HG03103 (cell line): ENCODE measurements around the gene AEBP1.

ENCODE experiments used
- ATAC-seq: cut with Tn5 transposase; IDR thresholded peaks from one replicate; pipeline ENCODE4 v1.9.1; 2021; ENCODE audit warnings: low read depth; ENCODE audit not compliant: unreplicated experiment

AEBP1 gene

DNA sequence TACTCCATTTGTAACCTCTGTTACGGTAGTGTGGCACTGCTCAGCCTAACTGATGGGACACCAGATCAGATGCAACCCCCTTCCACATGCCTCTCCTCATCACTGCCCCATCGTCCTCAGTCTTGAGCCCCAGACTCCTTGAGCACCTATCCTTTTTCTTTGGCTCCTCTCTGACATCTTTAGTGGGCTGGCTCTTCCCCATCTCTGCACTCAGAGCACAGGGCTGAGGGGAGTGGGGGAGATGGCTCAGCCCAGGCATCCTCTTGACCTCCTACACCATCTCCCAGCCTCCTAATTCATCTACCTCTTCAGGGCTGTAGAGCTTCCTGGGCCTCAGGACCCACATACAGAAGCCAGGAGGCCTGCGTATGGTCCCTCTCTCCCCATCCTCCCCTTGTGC is 20.3 kb upstream of the AEBP1 start:
- no peak for ATAC-seq

GRCh38 chr7:44084701-44085100 is 19.4 kb upstream of the AEBP1 start:
- no peak for ATAC-seq

- no peak for ATAC-seq
Measured at GRCh38 chr7:44085546-44085945, 18.6 kb upstream of the AEBP1 start.

DNA sequence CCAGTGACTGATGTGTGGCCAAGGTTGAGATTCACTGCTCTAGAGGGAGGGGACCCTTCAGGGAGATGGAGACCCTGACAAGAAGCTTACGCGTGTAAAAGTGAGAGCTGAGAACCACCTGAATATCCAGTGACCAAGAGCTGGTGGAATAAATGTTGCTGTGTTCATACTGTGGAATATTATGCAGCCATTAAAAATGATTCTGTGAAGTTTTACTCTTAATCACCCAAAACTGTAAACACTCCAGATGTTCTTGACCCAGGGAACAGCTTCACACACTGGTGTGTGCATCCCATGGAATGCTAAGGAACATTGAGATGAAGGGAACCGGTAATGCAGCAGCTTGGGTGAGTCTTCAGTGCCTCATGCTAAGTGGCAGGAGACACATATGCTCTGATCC is 17.5 kb upstream of the AEBP1 start:
- ATAC-seq: no peak

GRCh38 chr7:44087911-44088838 is 16.0 kb upstream of the AEBP1 start:
- ATAC-seq: no peak

GRCh38 chr7:44093102-44093641 is 11.0 kb upstream of the AEBP1 start:
- no peak for ATAC-seq

DNA sequence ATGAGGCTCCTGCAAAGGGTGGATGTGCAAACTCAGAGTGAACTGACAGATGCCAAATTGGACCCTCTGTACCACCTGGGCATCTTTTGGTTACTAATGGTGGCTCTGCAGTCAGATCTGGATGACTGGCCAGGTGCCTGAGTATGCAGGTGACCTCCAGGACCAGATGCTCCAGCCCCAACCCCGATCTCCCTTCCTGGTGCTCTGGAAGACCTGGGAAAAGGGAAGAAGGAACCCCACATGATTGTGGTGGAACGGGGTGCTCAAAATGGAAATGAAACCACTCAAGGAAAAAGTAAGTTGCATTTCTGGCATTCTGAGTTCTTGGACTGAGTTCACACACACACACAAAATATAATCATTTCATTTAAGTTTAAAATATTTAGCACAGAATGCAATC is 9.8 kb upstream of the AEBP1 start:
- ATAC-seq: no peak

DNA sequence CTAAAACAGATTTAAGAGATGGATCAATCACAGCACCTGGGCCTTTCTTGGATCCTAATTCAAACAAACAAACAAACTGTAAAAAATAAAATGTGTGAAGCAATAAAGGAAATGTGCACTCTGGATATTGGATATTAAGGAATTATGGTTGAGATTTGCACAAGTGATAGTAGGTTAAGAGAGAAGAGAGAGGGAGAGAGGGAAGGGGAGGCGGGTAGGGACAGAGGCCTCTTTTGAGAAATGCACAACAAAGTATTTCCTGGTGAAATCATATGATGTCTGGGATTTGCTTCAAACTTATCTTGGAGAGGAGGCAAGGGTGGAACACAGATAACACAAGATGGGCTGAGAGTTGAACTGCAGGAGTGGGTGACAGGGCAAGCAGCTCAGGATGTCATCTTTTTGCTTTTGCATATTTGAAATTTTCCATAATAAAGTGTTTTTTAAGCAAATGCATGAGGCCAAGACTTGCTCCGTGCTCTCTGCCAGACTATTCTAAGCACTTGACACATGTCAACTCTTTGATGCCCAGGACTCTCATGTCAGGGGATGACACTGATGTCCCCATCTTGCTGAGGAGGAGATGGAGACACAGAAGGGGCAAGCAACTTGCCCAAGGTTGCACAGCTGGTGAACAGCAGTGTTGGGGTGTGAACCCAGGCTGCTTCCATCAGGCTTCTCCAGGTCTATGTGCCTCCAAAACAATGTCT is 9.1 kb upstream of the AEBP1 start:
- no peak for ATAC-seq

GRCh38 chr7:44095781-44096180 is 8.4 kb upstream of the AEBP1 start:
- ATAC-seq: no peak

DNA sequence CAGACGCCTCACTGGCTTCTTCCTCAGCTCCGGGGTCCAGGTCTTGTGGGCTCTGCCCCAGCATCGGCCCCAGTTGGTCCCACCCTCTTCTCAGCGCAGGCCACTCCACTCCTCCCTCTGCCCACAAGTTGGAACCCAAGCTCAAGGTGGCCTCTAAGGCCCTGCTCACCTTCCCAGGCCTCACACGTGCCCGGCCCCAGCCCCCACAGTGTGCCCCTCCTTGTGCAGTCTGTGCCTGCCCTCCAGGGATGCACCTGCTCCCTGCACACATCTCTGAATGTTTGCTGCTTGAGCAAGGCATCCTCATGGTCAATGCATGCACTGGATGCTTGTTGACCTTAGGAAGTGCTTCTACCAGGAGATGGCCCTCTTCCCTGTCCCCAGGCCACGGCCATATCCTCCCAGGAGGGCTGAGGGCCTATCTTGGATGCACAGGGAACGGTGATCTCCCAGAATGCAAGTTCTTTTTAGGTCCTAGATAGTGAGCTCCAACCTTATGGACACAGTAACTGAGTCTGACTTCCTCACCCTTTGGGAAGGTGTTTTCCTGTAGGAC is 7.7 kb upstream of the AEBP1 start:
- ATAC-seq: no peak

DNA sequence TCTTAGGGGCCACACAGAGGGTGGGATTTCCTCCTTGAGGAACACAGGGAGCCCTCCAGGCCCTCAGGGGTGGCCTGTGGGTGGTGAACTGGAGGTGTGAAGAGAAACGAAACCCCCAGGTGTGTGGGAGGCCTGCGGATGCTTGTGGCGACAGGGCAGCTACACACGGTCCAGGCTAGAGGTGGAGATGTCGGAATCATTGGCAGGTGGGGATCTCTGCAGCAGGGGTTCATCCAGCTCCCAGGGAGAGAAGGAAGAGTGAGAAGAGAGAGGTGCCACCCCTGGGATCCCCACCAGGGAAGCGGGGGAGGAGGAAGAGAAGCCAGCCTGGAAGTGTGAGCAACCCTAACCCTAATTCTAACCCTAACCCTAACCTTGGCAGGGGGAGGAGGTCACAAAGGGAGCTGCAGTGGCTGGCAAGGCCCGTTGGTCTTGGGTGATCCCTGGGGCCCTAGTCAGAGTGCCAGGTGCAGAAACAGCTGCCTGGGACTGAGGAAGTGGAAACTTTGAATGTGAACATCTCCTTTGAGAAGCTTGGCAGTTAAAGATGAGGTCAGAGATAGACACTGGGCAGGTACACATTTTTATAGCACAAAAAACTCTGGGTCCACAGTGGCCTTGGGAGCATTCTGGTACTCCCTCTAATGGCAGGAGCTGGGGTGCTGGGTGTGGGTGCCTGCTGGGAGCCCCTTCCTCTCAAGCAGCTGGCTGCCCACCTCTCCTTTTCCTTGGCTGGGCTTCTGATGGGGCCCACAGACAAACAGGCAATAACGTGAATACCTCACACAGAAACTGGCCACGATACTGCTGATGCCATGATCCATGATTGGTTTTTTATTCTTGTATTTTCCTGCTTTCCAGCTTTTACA is 6.8 kb upstream of the AEBP1 start:
- peak; percentile 58 for ATAC-seq

DNA sequence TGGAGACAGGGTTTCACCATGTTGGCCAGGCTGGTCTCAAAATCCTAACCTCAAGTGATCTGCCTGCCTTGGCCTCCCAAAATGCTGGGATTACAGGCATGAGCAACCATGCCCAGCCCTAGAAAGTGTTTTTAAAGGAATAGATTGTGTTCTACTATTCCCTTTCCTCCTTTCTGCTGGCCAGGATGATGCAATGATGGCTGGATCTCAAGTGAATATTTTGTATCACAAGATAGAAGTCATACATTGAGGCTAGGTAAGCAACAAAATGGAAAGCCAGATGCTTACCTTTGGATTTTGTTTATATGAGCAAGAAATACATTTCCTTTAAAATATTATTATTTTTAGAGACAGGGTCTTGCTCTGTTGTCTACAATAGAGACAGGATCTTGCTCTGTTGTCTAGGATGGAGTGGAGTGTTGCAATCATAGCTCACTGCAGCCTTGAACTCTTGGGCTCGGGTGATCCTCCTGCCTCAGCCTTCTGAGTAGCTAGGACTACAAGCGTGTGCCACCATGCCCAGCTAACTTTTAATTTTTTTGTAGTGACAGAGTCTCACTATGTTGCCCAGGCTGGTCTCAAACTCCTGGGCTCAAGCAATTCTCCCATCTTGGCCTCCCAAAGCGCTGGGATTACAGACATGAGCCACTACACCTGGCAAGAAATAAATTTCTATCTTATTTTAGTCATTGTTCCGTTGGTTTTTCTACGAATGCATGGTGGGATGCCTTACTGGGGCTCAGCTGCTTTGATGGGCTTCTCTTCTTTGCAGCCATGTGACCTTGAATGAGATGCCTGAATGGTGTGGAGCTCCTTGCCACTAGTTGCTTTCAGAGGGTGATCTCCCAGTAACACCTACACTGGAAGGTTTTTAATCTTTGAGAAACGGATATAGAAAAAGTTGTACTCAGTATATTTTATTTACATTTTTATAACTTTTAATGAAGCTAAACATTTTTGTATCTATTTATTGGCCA is 5.8 kb upstream of the AEBP1 start:
- no peak for ATAC-seq

- no peak for ATAC-seq
Measured at GRCh38 chr7:44099669-44100068, 4.5 kb upstream of the AEBP1 start.

DNA sequence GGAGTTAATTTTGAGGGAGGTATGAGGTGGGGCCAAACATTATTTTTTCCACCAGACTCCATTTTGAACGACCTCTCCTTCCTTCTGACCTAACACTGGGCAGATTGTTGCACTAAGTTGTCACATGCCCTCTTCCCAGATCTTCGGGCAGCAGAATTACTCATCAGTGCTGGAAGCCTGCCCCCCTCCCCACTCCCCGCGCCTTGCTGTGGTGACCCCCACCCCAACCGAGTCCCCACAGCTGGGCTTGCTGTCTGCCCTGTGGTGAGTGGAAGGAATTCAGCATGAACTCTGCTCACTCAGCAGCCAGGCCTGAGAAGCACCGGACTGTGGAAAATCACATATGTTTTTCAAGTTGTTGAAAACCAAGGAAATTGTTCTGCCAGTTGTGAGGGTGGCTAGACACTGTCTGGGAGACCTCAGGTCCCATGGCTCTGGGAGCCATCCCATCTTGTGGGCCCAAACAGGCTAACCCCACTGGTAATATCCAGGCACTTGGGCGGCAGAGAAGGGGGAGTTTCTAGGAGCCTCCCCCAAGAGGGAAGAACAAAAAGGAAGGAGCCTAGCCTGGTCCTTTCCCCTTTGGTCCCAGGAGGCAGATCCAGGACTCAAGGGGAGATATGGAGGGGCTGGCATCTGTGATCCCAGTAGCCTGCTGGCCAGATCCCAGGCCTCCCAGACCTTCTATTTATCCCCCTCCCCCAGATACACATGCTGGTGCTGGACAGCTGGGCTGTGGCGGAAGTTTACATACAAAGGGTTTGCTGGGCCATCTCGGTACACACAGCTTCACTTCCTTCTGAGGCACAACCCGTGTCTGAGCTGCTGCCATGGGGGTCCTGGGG is 3.5 kb upstream of the AEBP1 start:
- ATAC-seq: no peak

GRCh38 chr7:44101303-44101965 is 2.7 kb upstream of the AEBP1 start:
- no peak for ATAC-seq

DNA sequence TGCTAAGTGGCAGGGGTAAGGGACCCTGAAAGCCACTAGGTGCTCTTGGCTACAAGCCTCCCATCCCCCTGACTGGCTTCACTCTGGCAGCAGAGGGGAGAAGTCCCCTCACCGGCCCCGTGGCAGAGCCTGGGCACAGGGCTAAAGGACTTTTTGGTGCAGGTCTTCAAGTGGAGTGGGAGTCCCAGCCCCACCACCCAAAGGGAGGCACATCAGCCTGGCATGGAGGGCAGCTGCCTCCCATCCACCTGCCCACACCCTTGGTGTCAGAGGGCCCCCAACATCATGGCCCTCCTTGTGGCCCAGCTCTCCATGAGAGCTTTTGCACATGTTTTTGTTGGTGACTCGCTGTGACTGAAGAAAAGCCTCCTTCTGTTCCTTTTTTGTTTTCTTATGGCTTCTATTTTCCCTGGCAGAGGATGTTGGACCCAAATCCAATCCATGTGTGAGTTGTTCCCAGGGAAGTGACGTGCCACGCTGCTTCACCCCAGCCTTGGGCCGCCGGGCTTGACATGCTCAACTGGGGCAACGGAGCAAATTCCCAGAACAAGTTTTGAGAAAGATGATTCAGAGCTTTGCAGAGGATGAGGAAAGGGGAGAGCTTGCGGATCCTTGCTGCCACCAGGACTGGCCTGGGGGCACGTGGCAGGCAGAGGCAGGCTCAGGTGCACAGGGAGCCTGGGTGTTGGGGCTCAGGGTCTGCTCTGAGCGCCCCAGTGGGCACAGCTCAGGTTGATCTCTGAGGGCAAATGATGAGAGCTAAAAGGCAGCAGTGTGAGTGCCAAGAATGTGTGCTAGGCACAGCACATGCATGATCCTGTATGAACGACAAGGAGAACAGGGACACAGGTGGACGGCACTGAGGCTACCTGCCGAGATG is 1.9 kb upstream of the AEBP1 start:
- ATAC-seq: no peak
